Gastrocnemius medialis (tissue), 4 donors: ENCODE results near the gene GALNS. TPM values are rescaled to one million over a fixed set of nuclear protein-coding genes. Genes with fewer than 3 reads are reported as not detected.

Experiments
- ATAC-seq, 2 donors: fragments of 150-250 bp; one replicate each; pipeline ENCODE4 v1.9.1; 2016
- DNase-seq, 2 donors: peaks; one replicate each; pipeline ENCODE4 v3.0.0-alpha.2; 2019
- H3K27ac ChIP-seq, 4 donors: fragments of 200-600 bp; sonication (generic); 1 replicate in 1 of 4; 2 replicates in 3 of 4; pipeline ENCODE4 v1.5.1; 2016 to 2018; ENCODE audit warnings: mild to moderate bottlenecking in 2 of 4, moderate library complexity in 1 of 4
- H3K27me3 ChIP-seq, 3 donors: fragments of 200-600 bp; sonication (generic) in 2 of 3; 1 replicate in 1 of 3; 2 replicates in 2 of 3; pipeline versions ENCODE4 v1.5.1 to v1.6.0; 2016 to 2019; ENCODE audit warnings: mild to moderate bottlenecking in 1 of 3, moderate library complexity in 1 of 3
- H3K36me3 ChIP-seq, 2 donors: fragments of 200-600 bp; sonication (generic) in 1 of 2; one replicate each; pipeline ENCODE4 v1.5.1; 2017 to 2018
- H3K4me1 ChIP-seq, 2 donors: fragments of 200-600 bp; sonication (generic) in 1 of 2; one replicate each; pipeline ENCODE4 v1.5.1; 2016 to 2017; ENCODE audit warnings: mild to moderate bottlenecking in 2 of 2
- H3K4me3 ChIP-seq, 4 donors: fragments of 200-600 bp; sonication (generic) in 3 of 4; 1 replicate in 1 of 4; 2 replicates in 3 of 4; pipeline ENCODE4 v1.5.1; 2016 to 2019; ENCODE audit warnings: mild to moderate bottlenecking in 2 of 4
- H3K9me3 ChIP-seq, 3 donors: fragments of 200-600 bp; sonication (generic) in 2 of 3; 1 replicate in 1 of 3; 2 replicates in 2 of 3; pipeline ENCODE4 v1.5.1; 2016 to 2019
- CTCF ChIP-seq, 5 experiments: fragments of 450-650 bp in 3 of 5; fragments of 200-600 bp in 2 of 5; sonication (generic) in 2 of 5; IDR thresholded peaks in 4 of 5; conservative IDR thresholded peaks in 1 of 5; 1 replicate in 4 of 5; 2 replicates in 1 of 5; pipeline ENCODE4 v1.5.1; 2016 to 2019; ENCODE audit warnings: antibody characterized with exemption in 5 of 5, mild to moderate bottlenecking in 3 of 5, moderate library complexity in 3 of 5
- POLR2A ChIP-seq, 2 donors: fragments of 450-650 bp; IDR thresholded peaks; one replicate each; pipeline ENCODE4 v1.6.1; 2017; ENCODE audit warnings: antibody characterized with exemption in 2 of 2, mild to moderate bottlenecking in 2 of 2, moderate library complexity in 2 of 2
- in situ Hi-C, 4 donors: fragments of 200-750 bp; cut with MboI; loops; one replicate each; pipeline versions ENCODE4 v1.15.0 to v1.8.0; 2017; ENCODE audit warnings: low sequenced_read_pairs in 4 of 4
- intact Hi-C: fragments of 100-400 bp; cut with DNase I; formaldehyde crosslinking; loops from one replicate; pipeline ENCODE4 v1.15.1; 2023; ENCODE audit warnings: low total_unique reads
- total RNA-seq, 4 donors: library from RNA; depleted of rRNA; stranded (reverse); fragments of >200 nt; gene quantifications; one replicate each; pipeline versions ENCODE4 v1.1.0 to v1.2.3, GENCODE V29; 2016

Gene GALNS
- total RNA-seq, 4 donors from 2014 or later: 8.8 to 14.7 (median 10.0) TPM

DNA sequence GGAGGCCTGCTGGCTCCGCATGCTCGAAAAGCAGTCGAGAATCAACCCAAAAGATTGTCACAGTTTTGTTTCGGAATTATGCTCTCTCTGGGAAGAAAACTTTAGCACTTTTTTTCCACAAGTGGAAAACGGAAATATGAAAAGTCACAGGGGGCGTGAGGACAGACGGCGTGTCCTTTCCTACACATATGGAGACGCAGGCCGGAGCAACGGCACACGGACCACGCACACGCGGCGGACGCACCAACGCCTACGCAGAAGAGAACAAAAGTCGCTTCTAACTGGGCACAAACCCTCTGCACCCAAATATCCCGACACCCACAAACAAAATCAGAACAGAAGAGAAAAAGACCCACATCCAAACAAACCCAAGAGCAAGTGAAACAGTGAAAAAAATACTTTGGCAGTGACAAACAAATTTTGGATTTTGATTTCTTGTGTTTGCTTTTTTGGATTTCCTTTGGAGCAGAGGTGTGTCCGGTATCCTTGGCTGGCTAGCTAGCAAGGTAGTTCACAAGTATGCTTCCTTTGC lies 19.0 kb upstream of the GALNS start:
- ATAC-seq: no peak
- Histone ChIP-seq H3K4me1 (no peaks in the 10 kb centered on the region), H3K36me3 (peaks cover 0 to 23% of the 10 kb centered on the region in 2 donors), H3K9me3 (no peaks in the 10 kb centered on the region), H3K27me3 (no peaks in the 10 kb centered on the region), H3K4me3 (no peak overlapping the region), H3K27ac (no peak overlapping the region)
- in situ Hi-C loops (no loop called here), intact Hi-C loops (no loop called here)
- DNase-seq: no peak
- no peak for TF ChIP-seq CTCF (IDR thresholded peaks at IDR 0.05 in 4 of 5, conservative IDR thresholded peaks at IDR 0.05 in 1 of 5)
- no peak for TF ChIP-seq POLR2A (IDR thresholded peaks at IDR 0.05)

DNA sequence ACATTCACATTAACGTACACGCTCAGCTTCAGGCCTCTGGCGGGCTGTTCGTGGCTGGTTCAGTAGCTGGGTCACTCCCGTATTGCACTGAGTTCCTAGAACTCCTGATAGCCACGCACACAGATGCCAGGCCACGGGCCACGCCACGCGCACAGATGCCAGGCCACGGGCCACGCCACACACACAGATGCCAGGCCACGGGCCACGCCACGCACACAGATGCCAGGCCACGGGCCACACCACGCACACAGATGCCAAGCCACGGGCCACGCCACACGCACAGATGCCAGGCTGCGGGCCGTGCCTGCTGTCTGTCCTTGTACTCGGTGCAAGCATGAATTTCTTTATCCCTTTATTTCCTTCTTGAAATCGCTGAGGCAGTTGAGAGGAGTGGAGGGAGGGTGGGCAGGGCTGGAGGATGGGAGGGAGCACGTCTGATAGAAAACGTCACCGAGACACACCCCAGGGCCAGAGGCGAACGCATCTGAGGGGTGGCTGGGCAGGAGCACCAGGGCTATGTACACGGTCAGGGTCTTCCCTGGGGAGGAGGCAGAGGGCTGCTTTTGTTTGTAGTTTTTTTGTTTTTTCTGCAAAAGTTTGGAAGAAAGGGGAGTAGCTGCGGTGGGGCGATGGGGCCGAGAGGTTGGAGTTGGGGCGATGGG lies 18.3 kb upstream of the GALNS start:
- TF ChIP-seq CTCF (IDR thresholded peaks at IDR 0.05 in 4 of 5, conservative IDR thresholded peaks at IDR 0.05 in 1 of 5) (no peak), POLR2A (IDR thresholded peaks at IDR 0.05) (no peak)
- H3K4me3 ChIP-seq: no peak overlapping the region
- ATAC-seq: no peak

GRCh38 chr16:88872650-88873331 lies 16.0 kb upstream of the GALNS start:
- H3K36me3 ChIP-seq: peaks cover 0 to 5% of the 10 kb centered on the region in 2 donors
- DNase-seq: no peak
- no peak for ATAC-seq
- in situ Hi-C loops: loop anchor here in 1 of 4 donors (25.0 kb wide), 1 partner anchor 340 kb away; the partner anchor contains the start of genes SLC22A31 and ZNF778
- no peaks in the 10 kb centered on the region for H3K9me3 ChIP-seq
- no peak for TF ChIP-seq CTCF (IDR thresholded peaks at IDR 0.05 in 4 of 5, conservative IDR thresholded peaks at IDR 0.05 in 1 of 5)
- TF ChIP-seq POLR2A (IDR thresholded peaks at IDR 0.05): no peak
- no peaks in the 10 kb centered on the region for H3K27me3 ChIP-seq
- no peaks in the 10 kb centered on the region for H3K4me1 ChIP-seq
- no peak overlapping the region for H3K4me3 ChIP-seq
- intact Hi-C loops: no loop called here
- H3K27ac ChIP-seq: no peak overlapping the region

More for the DNA sequence above, 18.3 kb upstream of the GALNS start:
- no peak for DNase-seq
- H3K9me3 ChIP-seq: no peaks in the 10 kb centered on the region
- H3K4me1 ChIP-seq: no peaks in the 10 kb centered on the region
- H3K36me3 ChIP-seq: peaks cover 0 to 19% of the 10 kb centered on the region in 2 donors
- H3K27ac ChIP-seq: no peak overlapping the region
- in situ Hi-C loops: loop anchor here in 1 of 4 donors (25.0 kb wide), 1 partner anchor 337 kb away; the partner anchor contains the start of genes SLC22A31 and ZNF778
- intact Hi-C loops: no loop called here
- H3K27me3 ChIP-seq: no peaks in the 10 kb centered on the region

- Histone ChIP-seq H3K9me3 (no peaks in the 10 kb centered on the region), H3K4me3 (no peak overlapping the region), H3K36me3 (peaks cover 0 to 5% of the 10 kb centered on the region in 2 donors), H3K27me3 (no peaks in the 10 kb centered on the region), H3K4me1 (no peaks in the 10 kb centered on the region), H3K27ac (no peak overlapping the region)
- intact Hi-C loops: no loop called here
- in situ Hi-C loops: loop anchor here in 1 of 4 donors (25.0 kb wide), 1 partner anchor 340 kb away; the partner anchor contains the start of genes SLC22A31 and ZNF778
- ATAC-seq (no peak), DNase-seq (no peak)
- no peak for TF ChIP-seq POLR2A (IDR thresholded peaks at IDR 0.05)
- no peak for TF ChIP-seq CTCF (IDR thresholded peaks at IDR 0.05 in 4 of 5, conservative IDR thresholded peaks at IDR 0.05 in 1 of 5)
Measured at GRCh38 chr16:88871730-88872416, 15.1 kb upstream of the GALNS start.
